Caco-2 (cell line): ENCODE measurements around the gene PRSS22. TPM values are rescaled to one million over a fixed set of nuclear protein-coding genes. Genes with fewer than 3 reads are reported as not detected.

ENCODE experiments used
- BruUV-seq: library from RNA; stranded (reverse); fragments of 400-500 nt; replicated peaks from 2 replicates; lab custom pipeline; 2021; lab: Mats Ljungman, UMichigan
- CTCF ChIA-PET: fragments of 300-600 bp; sonication (Branson Sonifier 250); formaldehyde crosslinking; loops from one replicate; lab custom pipeline; 2022; ENCODE audit warnings: antibody characterized with exemption; lab: Charles Lee
- POLR2A ChIA-PET: fragments of 300-600 bp; sonication (Branson Sonifier 250); formaldehyde crosslinking; loops from one replicate; lab custom pipeline; 2022; ENCODE audit warnings: antibody characterized with exemption; lab: Charles Lee
- DNase-seq, 2 experiments: peaks; one replicate each; pipeline versions ENCODE4 v3.0.0 to v3.0.0-alpha.2; 2020 to 2022
- H3K27me3 ChIP-seq: replicated peaks from 2 replicates; pipeline ENCODE4 v1.6.0; 2011; ENCODE audit warnings: low read length; ENCODE audit not compliant: control insufficient read depth, insufficient read depth
- H3K36me3 ChIP-seq: 2 replicates; pipeline ENCODE4 v1.5.1; 2011; ENCODE audit warnings: low read length; ENCODE audit not compliant: control insufficient read depth, insufficient read depth
- H3K4me1 ChIP-seq: fragments of 250-450 bp; sonication (Bioruptor Pico); 2 replicates; pipeline ENCODE4 v1.5.1; 2020; ENCODE audit warnings: mild to moderate bottlenecking
- H3K4me3 ChIP-seq: 2 replicates; pipeline ENCODE4 v1.5.1; 2011; ENCODE audit warnings: low read depth, mild to moderate bottlenecking, control low read depth, low read length
- H3K9me3 ChIP-seq: fragments of 250-450 bp; sonication (Bioruptor Pico); 2 replicates; pipeline ENCODE4 v1.5.1; 2020; ENCODE audit warnings: mild to moderate bottlenecking, moderate library complexity
- H3K27ac Mint-ChIP-seq: one replicate; pipeline ENCODE4 v1.8.0; 2022; ENCODE audit warnings: mixed read lengths; ENCODE audit not compliant: unreplicated experiment
- H3K27me3 Mint-ChIP-seq: one replicate; pipeline ENCODE4 v1.8.0; 2022; ENCODE audit warnings: mixed read lengths; ENCODE audit not compliant: insufficient read depth, unreplicated experiment
- H3K36me3 Mint-ChIP-seq: one replicate; pipeline ENCODE4 v1.8.0; 2022; ENCODE audit warnings: mild to moderate bottlenecking, mixed read lengths; ENCODE audit not compliant: insufficient read depth, unreplicated experiment
- H3K4me1 Mint-ChIP-seq: one replicate; pipeline ENCODE4 v1.8.0; 2022; ENCODE audit warnings: low read depth, mixed read lengths; ENCODE audit not compliant: unreplicated experiment
- H3K4me3 Mint-ChIP-seq: one replicate; pipeline ENCODE4 v1.8.0; 2022; ENCODE audit warnings: mild to moderate bottlenecking, moderate library complexity, mixed read lengths; ENCODE audit not compliant: unreplicated experiment
- H3K9me3 Mint-ChIP-seq: one replicate; pipeline ENCODE4 v1.8.0; 2022; ENCODE audit warnings: mixed read lengths; ENCODE audit not compliant: unreplicated experiment
- intact Hi-C: fragments of 100-400 bp; cut with micrococcal nuclease; formaldehyde crosslinking; loops from one replicate; pipeline ENCODE4 v1.10.0; 2022; ENCODE audit not compliant: unreplicated experiment
- total RNA-seq: library from RNA; stranded (reverse); gene quantifications from 2 replicates; pipeline ENCODE4 v1.2.3, GENCODE V29; 2022
- TF ChIP-seq, protein P1 (sequence below), 2 experiments: fragments of 200-600 bp in 1 of 2; IDR thresholded peaks; 1 replicate in 1 of 2; 2 replicates in 1 of 2; pipeline versions ENCODE4 v1.5.1 to v1.8.0; 2011 to 2022; ENCODE audit warnings: antibody characterized with exemption in 1 of 2, control low read depth in 1 of 2, inconsistent platforms in 1 of 2, low read depth in 1 of 2, low read length in 1 of 2, mild to moderate bottlenecking in 1 of 2, moderate library complexity in 1 of 2; ENCODE audit not compliant: insufficient read depth in 1 of 2, severe bottlenecking in 1 of 2, unreplicated experiment in 1 of 2

The PRSS22 gene
- total RNA-seq, 1 experiment from 2014 or later: 131 TPM

DNA sequence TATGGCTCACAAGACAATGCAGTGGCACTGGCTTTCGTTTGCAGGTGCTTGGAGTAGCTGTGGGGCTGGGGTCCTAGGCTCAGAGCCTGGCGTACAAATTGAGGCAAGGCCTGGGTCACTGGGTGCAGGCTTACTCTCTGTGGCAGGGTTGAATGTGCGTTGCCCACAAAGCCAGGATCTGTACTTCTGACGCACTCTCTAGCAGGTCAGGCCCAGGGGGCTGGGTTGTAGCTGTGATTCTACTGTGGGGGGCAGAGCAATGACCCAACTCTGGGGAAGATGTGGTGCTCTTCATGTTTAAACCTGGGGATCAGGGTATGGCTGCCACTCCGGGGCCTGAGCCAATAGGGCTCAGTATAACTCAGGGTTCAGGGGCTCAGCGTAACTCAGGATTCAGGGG, 47.3 kb downstream of the PRSS22 start:
- Histone ChIP-seq H3K9me3 (no peaks in the 10 kb centered on the region), H3K36me3 (no peaks in the 10 kb centered on the region), H3K4me1 (peaks cover 7% of the 10 kb centered on the region), H3K27me3 (no peaks in the 10 kb centered on the region), H3K4me3 (no peak overlapping the region)
- Mint-ChIP-seq H3K9me3 (peaks cover 28% of the 10 kb centered on the region), H3K4me3 (no peak overlapping the region), H3K27ac (no peak overlapping the region), H3K36me3 (peaks cover 5% of the 10 kb centered on the region), H3K27me3 (no peaks in the 10 kb centered on the region), H3K4me1 (peaks cover 6% of the 10 kb centered on the region)
- BruUV-seq: no TSS peak
- ChIA-PET POLR2A (no interaction called here), CTCF (interaction anchor here (0.6 kb wide), 1 partner anchor 135 kb away, joined by 3 read pairs; no protein-coding TSS in a partner anchor)
- intact Hi-C loops: no loop called here
- DNase-seq: no peak
- TF ChIP-seq, protein P1, sequence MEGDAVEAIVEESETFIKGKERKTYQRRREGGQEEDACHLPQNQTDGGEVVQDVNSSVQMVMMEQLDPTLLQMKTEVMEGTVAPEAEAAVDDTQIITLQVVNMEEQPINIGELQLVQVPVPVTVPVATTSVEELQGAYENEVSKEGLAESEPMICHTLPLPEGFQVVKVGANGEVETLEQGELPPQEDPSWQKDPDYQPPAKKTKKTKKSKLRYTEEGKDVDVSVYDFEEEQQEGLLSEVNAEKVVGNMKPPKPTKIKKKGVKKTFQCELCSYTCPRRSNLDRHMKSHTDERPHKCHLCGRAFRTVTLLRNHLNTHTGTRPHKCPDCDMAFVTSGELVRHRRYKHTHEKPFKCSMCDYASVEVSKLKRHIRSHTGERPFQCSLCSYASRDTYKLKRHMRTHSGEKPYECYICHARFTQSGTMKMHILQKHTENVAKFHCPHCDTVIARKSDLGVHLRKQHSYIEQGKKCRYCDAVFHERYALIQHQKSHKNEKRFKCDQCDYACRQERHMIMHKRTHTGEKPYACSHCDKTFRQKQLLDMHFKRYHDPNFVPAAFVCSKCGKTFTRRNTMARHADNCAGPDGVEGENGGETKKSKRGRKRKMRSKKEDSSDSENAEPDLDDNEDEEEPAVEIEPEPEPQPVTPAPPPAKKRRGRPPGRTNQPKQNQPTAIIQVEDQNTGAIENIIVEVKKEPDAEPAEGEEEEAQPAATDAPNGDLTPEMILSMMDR (IDR thresholded peaks at IDR 0.05; ENCODE audit: insufficient read depth in 1 of 2, low read depth in 1 of 2, low read length in 1 of 2, severe bottlenecking in 1 of 2, unreplicated experiment in 1 of 2): no peak

- Mint-ChIP-seq H3K27ac (no peak overlapping the region), H3K27me3 (no peaks in the 10 kb centered on the region), H3K4me3 (no peak overlapping the region), H3K9me3 (peaks cover 28% of the 10 kb centered on the region), H3K4me1 (peaks cover 6% of the 10 kb centered on the region), H3K36me3 (peaks cover 5% of the 10 kb centered on the region)
- H3K36me3 ChIP-seq: no peaks in the 10 kb centered on the region
- POLR2A ChIA-PET: no interaction called here
- TF ChIP-seq, protein P1 (IDR thresholded peaks at IDR 0.05; ENCODE audit: insufficient read depth in 1 of 2, low read depth in 1 of 2, low read length in 1 of 2, severe bottlenecking in 1 of 2, unreplicated experiment in 1 of 2): no peak
- no peaks in the 10 kb centered on the region for H3K27me3 ChIP-seq
- no peaks in the 10 kb centered on the region for H3K9me3 ChIP-seq
- DNase-seq: no peak
- H3K4me1 ChIP-seq: no peaks in the 10 kb centered on the region
- BruUV-seq: no TSS peak
- H3K4me3 ChIP-seq: no peak overlapping the region
- intact Hi-C loops: no loop called here
- CTCF ChIA-PET: no interaction called here
Measured at GRCh38 chr16:2809149-2809760, 48.7 kb downstream of the PRSS22 start.

- no peaks in the 10 kb centered on the region for H3K27me3 Mint-ChIP-seq
- Histone ChIP-seq H3K36me3 (no peaks in the 10 kb centered on the region), H3K9me3 (0 out of 2 replicates have a peak, but pooled peaks cover 5% of the 10 kb centered on the region), H3K27me3 (no peaks in the 10 kb centered on the region), H3K4me1 (no peaks in the 10 kb centered on the region), H3K4me3 (no peak overlapping the region)
- H3K27ac Mint-ChIP-seq: no peak overlapping the region
- H3K4me3 Mint-ChIP-seq: no peak overlapping the region
- peaks cover 6% of the 10 kb centered on the region for H3K4me1 Mint-ChIP-seq
- peaks cover 38% of the 10 kb centered on the region for H3K9me3 Mint-ChIP-seq
- peaks cover 5% of the 10 kb centered on the region for H3K36me3 Mint-ChIP-seq
- no TSS peak for BruUV-seq
- TF ChIP-seq, protein P1 (IDR thresholded peaks at IDR 0.05; ENCODE audit: insufficient read depth in 1 of 2, low read depth in 1 of 2, low read length in 1 of 2, severe bottlenecking in 1 of 2, unreplicated experiment in 1 of 2): no peak
- CTCF ChIA-PET: no interaction called here
- intact Hi-C loops: no loop called here
- DNase-seq: no peak
- POLR2A ChIA-PET: no interaction called here
Measured at GRCh38 chr16:2808181-2808580, 49.8 kb downstream of the PRSS22 start.
